ENCODE results near the gene GAD1.

GAD1 gene

GRCh38 chr2:170883683-170884082, 67.0 kb downstream of the GAD1 start:
- TF ChIP-seq CTCF (conservative IDR thresholded peaks at IDR 0.05) (no peak), ZFX (IDR thresholded peaks at IDR 0.05) (no peak)
- no peak overlapping the region for H3K27ac ChIP-seq

- TF ChIP-seq ZFX (IDR thresholded peaks at IDR 0.05): no peak
- TF ChIP-seq CTCF (conservative IDR thresholded peaks at IDR 0.05): no peak
- no peak overlapping the region for H3K27ac ChIP-seq
Measured at GRCh38 chr2:170885130-170885791, 68.6 kb downstream of the GAD1 start.

- TF ChIP-seq CTCF (conservative IDR thresholded peaks at IDR 0.05) (no peak), ZFX (IDR thresholded peaks at IDR 0.05) (no peak)
Measured at GRCh38 chr2:170886386-170886785, 69.7 kb downstream of the GAD1 start.

GRCh38 chr2:170887496-170887895, 70.8 kb downstream of the GAD1 start:
- H3K27ac ChIP-seq: no peak overlapping the region
- TF ChIP-seq ZFX (IDR thresholded peaks at IDR 0.05) (no peak), CTCF (conservative IDR thresholded peaks at IDR 0.05) (no peak)

More at GRCh38 chr2:170886386-170886785, 69.7 kb downstream of the GAD1 start:
- no peak overlapping the region for H3K27ac ChIP-seq

GRCh38 chr2:170887896-170888295, 71.2 kb downstream of the GAD1 start:
- TF ChIP-seq CTCF (conservative IDR thresholded peaks at IDR 0.05): no peak
- no peak for TF ChIP-seq ZFX (IDR thresholded peaks at IDR 0.05)

GRCh38 chr2:170891893-170892292, 75.2 kb downstream of the GAD1 start:
- no peak overlapping the region for H3K27ac ChIP-seq
- TF ChIP-seq ZFX (IDR thresholded peaks at IDR 0.05): no peak
- TF ChIP-seq CTCF (conservative IDR thresholded peaks at IDR 0.05): no peak

More at GRCh38 chr2:170887896-170888295, 71.2 kb downstream of the GAD1 start:
- no peak overlapping the region for H3K27ac ChIP-seq

- no peak overlapping the region for H3K27ac ChIP-seq
- TF ChIP-seq CTCF (conservative IDR thresholded peaks at IDR 0.05): no peak
Measured at GRCh38 chr2:170892391-170892951, 75.8 kb downstream of the GAD1 start.

All from C4-2B (cell line).